A673 (cell line): Measurements from ENCODE around the gene FHIT.

Experiments
- EZH2 ChIP-seq: fragments of 200-600 bp; sonication (generic); IDR thresholded peaks from 2 replicates; pipeline ENCODE4 v1.6.1; 2017; ENCODE audit warnings: borderline replicate concordance, low read depth, mild to moderate bottlenecking, mixed read lengths, antibody characterized with exemption, low read length; ENCODE audit not compliant: poor library complexity, severe bottlenecking
- TF ChIP-seq, protein P1 (sequence below): fragments of 300-800, 200-600 bp; sonication (generic); conservative IDR thresholded peaks from 2 replicates; pipeline ENCODE4 v1.5.1; 2017; ENCODE audit warnings: low read depth, mild to moderate bottlenecking, antibody characterized with exemption, low read length, moderate library complexity, mixed read lengths

DNA sequence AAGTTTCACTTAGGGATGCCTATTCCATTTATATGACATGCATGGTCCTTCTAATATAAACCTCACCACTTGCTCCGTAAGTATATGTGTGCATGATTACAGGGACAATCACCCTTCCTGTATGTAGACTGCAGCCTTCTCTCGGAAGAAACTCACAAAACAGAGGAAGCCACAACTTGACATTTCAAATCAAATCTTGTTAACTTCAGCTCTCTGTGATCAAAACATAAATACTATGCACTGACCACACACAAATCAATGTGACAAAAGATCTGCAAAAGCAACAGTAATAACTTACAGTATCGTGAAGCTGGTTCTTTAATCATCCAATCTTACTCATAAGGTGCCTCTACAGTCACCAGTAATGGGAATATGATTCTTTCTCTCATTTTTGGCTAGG is 50.2 kb downstream of the FHIT start:
- TF ChIP-seq, protein P1, sequence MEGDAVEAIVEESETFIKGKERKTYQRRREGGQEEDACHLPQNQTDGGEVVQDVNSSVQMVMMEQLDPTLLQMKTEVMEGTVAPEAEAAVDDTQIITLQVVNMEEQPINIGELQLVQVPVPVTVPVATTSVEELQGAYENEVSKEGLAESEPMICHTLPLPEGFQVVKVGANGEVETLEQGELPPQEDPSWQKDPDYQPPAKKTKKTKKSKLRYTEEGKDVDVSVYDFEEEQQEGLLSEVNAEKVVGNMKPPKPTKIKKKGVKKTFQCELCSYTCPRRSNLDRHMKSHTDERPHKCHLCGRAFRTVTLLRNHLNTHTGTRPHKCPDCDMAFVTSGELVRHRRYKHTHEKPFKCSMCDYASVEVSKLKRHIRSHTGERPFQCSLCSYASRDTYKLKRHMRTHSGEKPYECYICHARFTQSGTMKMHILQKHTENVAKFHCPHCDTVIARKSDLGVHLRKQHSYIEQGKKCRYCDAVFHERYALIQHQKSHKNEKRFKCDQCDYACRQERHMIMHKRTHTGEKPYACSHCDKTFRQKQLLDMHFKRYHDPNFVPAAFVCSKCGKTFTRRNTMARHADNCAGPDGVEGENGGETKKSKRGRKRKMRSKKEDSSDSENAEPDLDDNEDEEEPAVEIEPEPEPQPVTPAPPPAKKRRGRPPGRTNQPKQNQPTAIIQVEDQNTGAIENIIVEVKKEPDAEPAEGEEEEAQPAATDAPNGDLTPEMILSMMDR, result no peak
- TF ChIP-seq EZH2, result no peak
